Ishikawa (cell line): ENCODE results near the gene STX4.

Source experiments
- EGR1 ChIP-seq: IDR thresholded peaks from 2 replicates; pipeline ENCODE4 v1.6.1; 2012
- EP300 ChIP-seq: IDR thresholded peaks from 2 replicates; pipeline ENCODE4 v1.6.1; 2012; ENCODE audit warnings: borderline replicate concordance
- FOXM1 ChIP-seq: IDR thresholded peaks from 2 replicates; pipeline ENCODE4 v1.6.1; 2012; ENCODE audit warnings: low read depth, borderline replicate concordance
- NFIC ChIP-seq: IDR thresholded peaks from 2 replicates; pipeline ENCODE4 v1.6.1; 2012
- TAF1 ChIP-seq: IDR thresholded peaks from 2 replicates; pipeline ENCODE4 v1.6.1; 2012; ENCODE audit warnings: low read depth, mild to moderate bottlenecking
- ZBTB7A ChIP-seq: IDR thresholded peaks from 2 replicates; pipeline ENCODE4 v1.6.1; 2012; ENCODE audit warnings: low read depth
- TF ChIP-seq, protein P1 (sequence below): IDR thresholded peaks from 2 replicates; pipeline ENCODE4 v1.6.1; 2012
- TF ChIP-seq, protein P2 (sequence below): IDR thresholded peaks from 2 replicates; pipeline ENCODE4 v1.6.1; 2012; ENCODE audit warnings: low read depth, mild to moderate bottlenecking

DNA sequence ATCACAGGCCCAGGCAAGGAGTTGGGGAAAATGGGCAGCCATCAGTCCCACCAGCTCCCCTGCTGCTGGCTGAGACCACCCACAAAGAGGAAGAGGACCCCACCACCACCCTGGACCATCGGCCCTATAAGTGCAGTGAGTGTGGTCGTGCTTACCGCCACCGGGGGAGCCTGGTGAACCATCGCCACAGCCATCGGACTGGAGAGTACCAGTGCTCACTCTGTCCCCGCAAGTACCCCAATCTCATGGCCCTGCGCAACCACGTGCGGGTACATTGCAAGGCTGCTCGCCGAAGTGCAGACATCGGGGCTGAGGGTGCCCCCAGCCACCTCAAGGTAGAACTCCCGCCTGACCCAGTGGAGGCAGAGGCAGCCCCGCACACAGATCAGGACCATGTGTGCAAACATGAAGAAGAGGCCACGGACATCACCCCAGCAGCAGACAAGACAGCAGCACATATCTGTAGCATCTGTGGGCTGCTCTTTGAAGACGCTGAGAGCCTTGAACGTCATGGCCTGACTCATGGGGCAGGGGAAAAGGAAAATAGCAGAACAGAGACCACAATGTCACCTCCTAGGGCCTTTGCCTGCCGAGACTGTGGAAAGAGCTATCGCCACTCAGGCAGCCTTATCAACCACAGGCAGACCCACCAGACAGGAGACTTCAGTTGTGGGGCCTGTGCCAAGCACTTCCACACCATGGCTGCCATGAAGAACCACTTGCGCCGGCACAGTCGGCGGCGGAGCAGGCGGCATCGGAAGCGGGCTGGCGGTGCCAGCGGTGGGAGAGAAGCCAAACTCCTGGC lies 44.4 kb downstream of the STX4 start:
- TF ChIP-seq EP300 (no peak), EGR1 (no peak), FOXM1 (no peak), ZBTB7A (no peak), TAF1 (no peak), NFIC (no peak)
- TF ChIP-seq, protein P1, sequence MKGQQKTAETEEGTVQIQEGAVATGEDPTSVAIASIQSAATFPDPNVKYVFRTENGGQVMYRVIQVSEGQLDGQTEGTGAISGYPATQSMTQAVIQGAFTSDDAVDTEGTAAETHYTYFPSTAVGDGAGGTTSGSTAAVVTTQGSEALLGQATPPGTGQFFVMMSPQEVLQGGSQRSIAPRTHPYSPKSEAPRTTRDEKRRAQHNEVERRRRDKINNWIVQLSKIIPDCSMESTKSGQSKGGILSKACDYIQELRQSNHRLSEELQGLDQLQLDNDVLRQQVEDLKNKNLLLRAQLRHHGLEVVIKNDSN = no peak
- TF ChIP-seq, protein P2, sequence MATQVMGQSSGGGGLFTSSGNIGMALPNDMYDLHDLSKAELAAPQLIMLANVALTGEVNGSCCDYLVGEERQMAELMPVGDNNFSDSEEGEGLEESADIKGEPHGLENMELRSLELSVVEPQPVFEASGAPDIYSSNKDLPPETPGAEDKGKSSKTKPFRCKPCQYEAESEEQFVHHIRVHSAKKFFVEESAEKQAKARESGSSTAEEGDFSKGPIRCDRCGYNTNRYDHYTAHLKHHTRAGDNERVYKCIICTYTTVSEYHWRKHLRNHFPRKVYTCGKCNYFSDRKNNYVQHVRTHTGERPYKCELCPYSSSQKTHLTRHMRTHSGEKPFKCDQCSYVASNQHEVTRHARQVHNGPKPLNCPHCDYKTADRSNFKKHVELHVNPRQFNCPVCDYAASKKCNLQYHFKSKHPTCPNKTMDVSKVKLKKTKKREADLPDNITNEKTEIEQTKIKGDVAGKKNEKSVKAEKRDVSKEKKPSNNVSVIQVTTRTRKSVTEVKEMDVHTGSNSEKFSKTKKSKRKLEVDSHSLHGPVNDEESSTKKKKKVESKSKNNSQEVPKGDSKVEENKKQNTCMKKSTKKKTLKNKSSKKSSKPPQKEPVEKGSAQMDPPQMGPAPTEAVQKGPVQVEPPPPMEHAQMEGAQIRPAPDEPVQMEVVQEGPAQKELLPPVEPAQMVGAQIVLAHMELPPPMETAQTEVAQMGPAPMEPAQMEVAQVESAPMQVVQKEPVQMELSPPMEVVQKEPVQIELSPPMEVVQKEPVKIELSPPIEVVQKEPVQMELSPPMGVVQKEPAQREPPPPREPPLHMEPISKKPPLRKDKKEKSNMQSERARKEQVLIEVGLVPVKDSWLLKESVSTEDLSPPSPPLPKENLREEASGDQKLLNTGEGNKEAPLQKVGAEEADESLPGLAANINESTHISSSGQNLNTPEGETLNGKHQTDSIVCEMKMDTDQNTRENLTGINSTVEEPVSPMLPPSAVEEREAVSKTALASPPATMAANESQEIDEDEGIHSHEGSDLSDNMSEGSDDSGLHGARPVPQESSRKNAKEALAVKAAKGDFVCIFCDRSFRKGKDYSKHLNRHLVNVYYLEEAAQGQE = no peak
